SU-DHL-6 (cell line): ENCODE data around the gene NSUN4.

Source experiments
- CTCF ChIP-seq: fragments of 200-600 bp; sonication (generic); IDR thresholded peaks from one replicate; pipeline ENCODE4 v1.5.1; 2017; ENCODE audit warnings: antibody characterized with exemption, mild to moderate bottlenecking, low read length, moderate library complexity; ENCODE audit not compliant: insufficient read depth, poor library complexity, severe bottlenecking
- EZH2phosphoT487 ChIP-seq: fragments of 200-600 bp; sonication (generic), shearing (Covaris generic); conservative IDR thresholded peaks from 2 replicates; pipeline ENCODE4 v1.6.1; 2018; ENCODE audit warnings: mild to moderate bottlenecking, antibody characterized with exemption, low read length, moderate library complexity, mixed read lengths

GRCh38 chr1:46300673-46301405, 39.8 kb upstream of the NSUN4 start:
- no peak for TF ChIP-seq CTCF
- TF ChIP-seq EZH2phosphoT487: no peak
